ENCODE results near the gene MIOS.

- no peak for TF ChIP-seq CTCF (IDR thresholded peaks at IDR 0.05)
- TF ChIP-seq POLR2A (IDR thresholded peaks at IDR 0.05): no peak
Measured at GRCh38 chr7:7581531-7582179, 15.0 kb downstream of the MIOS start.
